Trophoblast cell (in vitro differentiated cells and primary cell): ENCODE data around the gene EEF1AKMT3.

Source experiments
- DNase-seq, 2 donors: peaks; one replicate each; pipeline ENCODE4 v3.0.0-alpha.2; 2016
- H2AFZ ChIP-seq: 2 replicates; pipeline ENCODE4 v1.6.1; 2013; ENCODE audit warnings: low read length, moderate library complexity, mild to moderate bottlenecking; ENCODE audit not compliant: insufficient read depth, poor library complexity
- H2AK5ac ChIP-seq: 2 replicates; pipeline ENCODE4 v1.6.1; 2013; ENCODE audit warnings: mild to moderate bottlenecking, low read length
- H2BK120ac ChIP-seq: 2 replicates; pipeline ENCODE4 v1.6.1; 2013; ENCODE audit warnings: low read length, mild to moderate bottlenecking, moderate library complexity; ENCODE audit not compliant: insufficient read depth, poor library complexity
- H2BK12ac ChIP-seq: 2 replicates; pipeline ENCODE4 v1.6.1; 2013; ENCODE audit warnings: mild to moderate bottlenecking, low read length, moderate library complexity
- H2BK5ac ChIP-seq: 2 replicates; pipeline ENCODE4 v1.6.1; 2013; ENCODE audit warnings: low read length, low read depth, moderate library complexity, mild to moderate bottlenecking; ENCODE audit not compliant: poor library complexity
- H3K14ac ChIP-seq: 2 replicates; pipeline ENCODE4 v1.6.1; 2013; ENCODE audit warnings: mild to moderate bottlenecking, low read length
- H3K18ac ChIP-seq: 2 replicates; pipeline ENCODE4 v1.6.1; 2013; ENCODE audit warnings: mild to moderate bottlenecking, low read length
- H3K23ac ChIP-seq: 2 replicates; pipeline ENCODE4 v1.6.1; 2013; ENCODE audit warnings: low read length
- H3K27ac ChIP-seq: 2 replicates; pipeline ENCODE4 v1.5.1; 2013; ENCODE audit warnings: low read depth, mild to moderate bottlenecking, inconsistent platforms, low read length, moderate library complexity
- H3K27me3 ChIP-seq: 2 replicates; pipeline ENCODE4 v1.6.1; 2013; ENCODE audit warnings: inconsistent platforms, mild to moderate bottlenecking, low read length, moderate library complexity; ENCODE audit not compliant: insufficient read depth
- H3K36me3 ChIP-seq, 2 experiments: 1 replicate in 1 of 2; 2 replicates in 1 of 2; pipeline ENCODE4 v1.6.1; 2013; ENCODE audit warnings: low read length in 2 of 2, mild to moderate bottlenecking in 2 of 2, moderate library complexity in 1 of 2; ENCODE audit not compliant: insufficient read depth in 2 of 2, control insufficient read depth in 1 of 2
- H3K4ac ChIP-seq: 2 replicates; pipeline ENCODE4 v1.6.1; 2013; ENCODE audit warnings: low read depth, mild to moderate bottlenecking, low read length, moderate library complexity
- H3K4me1 ChIP-seq, 2 experiments: 1 replicate in 1 of 2; 2 replicates in 1 of 2; pipeline ENCODE4 v1.6.1; 2013; ENCODE audit warnings: low read length in 2 of 2, mild to moderate bottlenecking in 2 of 2, moderate library complexity in 1 of 2; ENCODE audit not compliant: insufficient read depth in 2 of 2, control insufficient read depth in 1 of 2
- H3K4me2 ChIP-seq: 2 replicates; pipeline ENCODE4 v1.6.1; 2013; ENCODE audit warnings: inconsistent platforms, mild to moderate bottlenecking, low read length, moderate library complexity
- H3K4me3 ChIP-seq: 2 replicates; pipeline ENCODE4 v1.5.1; 2013; ENCODE audit warnings: mild to moderate bottlenecking, low read depth, low read length, inconsistent platforms
- H3K79me1 ChIP-seq: one replicate; pipeline ENCODE4 v1.6.1; 2013; ENCODE audit warnings: low read length
- H3K79me2 ChIP-seq: 2 replicates; pipeline ENCODE4 v1.6.1; 2013; ENCODE audit warnings: low read length, mild to moderate bottlenecking; ENCODE audit not compliant: control insufficient read depth, insufficient read depth, poor library complexity
- H3K9ac ChIP-seq: 2 replicates; pipeline ENCODE4 v1.6.1; 2013; ENCODE audit warnings: mild to moderate bottlenecking, low read length
- H3K9me3 ChIP-seq: 2 replicates; pipeline ENCODE4 v1.6.1; 2013; ENCODE audit warnings: low read depth, mild to moderate bottlenecking, control low read depth, inconsistent platforms, low read length; ENCODE audit not compliant: insufficient read depth
- H4K12ac ChIP-seq: 2 replicates; pipeline ENCODE4 v1.6.1; 2013; ENCODE audit warnings: low read depth, mild to moderate bottlenecking, low read length, moderate library complexity
- H4K8ac ChIP-seq: 2 replicates; pipeline ENCODE4 v1.6.1; 2013; ENCODE audit warnings: low read depth, mild to moderate bottlenecking, low read length, moderate library complexity
- H4K91ac ChIP-seq: one replicate; pipeline ENCODE4 v1.6.1; 2013; ENCODE audit warnings: low read depth, mild to moderate bottlenecking, low read length, moderate library complexity
- WGBS: extraction: QIAGEN DNeasy Blood & Tissue Kit; methylation state at CpG from one replicate; pipeline ENCODE4 v1.1.7; 2013; ENCODE audit warnings: missing lambda C conversion rate; ENCODE audit not compliant: insufficient read length, insufficient coverage; ENCODE audit errors: extremely low coverage; 5-methylcytosine and 5-hydroxymethylcytosine counted together

Gene EEF1AKMT3

DNA sequence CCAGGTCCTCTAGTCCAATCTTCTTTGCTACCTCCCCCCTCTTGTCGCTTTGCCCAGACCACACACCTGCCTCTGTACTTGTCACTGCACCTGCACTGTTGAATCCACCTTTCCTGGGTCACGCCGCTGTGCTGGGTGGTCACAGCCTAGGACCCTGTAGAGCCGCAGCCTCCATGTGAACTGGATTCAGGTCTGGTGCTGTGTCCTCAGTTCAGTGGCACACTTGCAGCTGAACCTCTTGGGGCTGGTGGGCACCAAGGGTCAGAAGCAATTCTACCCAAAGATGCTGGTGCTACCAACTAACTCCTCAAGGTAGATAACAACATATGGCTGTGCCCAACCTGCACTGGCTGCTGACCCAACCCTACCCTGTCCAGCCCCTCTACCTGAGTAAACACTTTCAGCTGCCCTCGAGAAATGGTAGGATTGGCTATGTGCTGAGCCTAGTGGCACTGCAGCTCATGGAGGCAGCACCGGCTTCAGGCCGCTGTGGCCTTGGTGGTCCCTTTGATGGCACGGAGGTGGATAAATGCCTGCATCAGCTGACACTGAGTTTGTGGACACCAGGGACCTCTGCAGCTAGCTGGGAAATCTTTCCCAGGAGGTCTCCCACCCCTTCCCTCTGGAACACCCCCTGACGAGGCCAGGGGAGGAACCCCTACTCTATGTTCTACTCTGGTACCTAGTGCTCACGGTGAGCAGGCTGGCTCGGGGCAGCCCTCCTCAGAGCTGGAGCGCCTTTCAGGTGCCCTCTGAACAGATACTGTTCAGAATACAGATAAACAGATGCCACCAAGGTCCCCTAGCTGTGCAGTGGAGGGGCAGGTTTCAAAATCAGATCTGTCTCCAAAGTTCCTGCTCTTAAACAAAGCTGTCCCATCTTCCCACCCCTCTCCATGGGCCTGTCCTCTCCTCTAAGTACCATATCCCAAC, 48.1 kb upstream of the EEF1AKMT3 start:
- H3K27me3 ChIP-seq = peaks cover 23% of the 10 kb centered on the region
- H4K12ac ChIP-seq = no peak overlapping the region
- H3K4me1 ChIP-seq = peaks cover 7 to 12% of the 10 kb centered on the region in 2 experiments
- H3K23ac ChIP-seq = no peak overlapping the region
- H2AK5ac ChIP-seq = no peak overlapping the region
- H3K9ac ChIP-seq = no peak overlapping the region
- no peak overlapping the region for H3K14ac ChIP-seq
- no peak overlapping the region for H3K4ac ChIP-seq
- H3K18ac ChIP-seq = no peak overlapping the region
- no peak overlapping the region for H4K91ac ChIP-seq
- peak overlapping the region; percentile 28 for H3K4me3 ChIP-seq
- no peak overlapping the region for H2BK5ac ChIP-seq
- no peak overlapping the region for H2AFZ ChIP-seq
- no peak overlapping the region for H3K4me2 ChIP-seq
- H2BK120ac ChIP-seq = no peak overlapping the region
- H3K79me1 ChIP-seq = no peaks in the 10 kb centered on the region
- H4K8ac ChIP-seq = no peak overlapping the region
- H2BK12ac ChIP-seq = no peak overlapping the region
- no peaks in the 10 kb centered on the region for H3K79me2 ChIP-seq
- no peak for DNase-seq
- H3K36me3 ChIP-seq = peaks cover 17 to 24% of the 10 kb centered on the region in 2 experiments
- WGBS = no CpG with 5 or more reads among the region's 12 CpGs
- peaks cover 17% of the 10 kb centered on the region for H3K9me3 ChIP-seq
- no peak overlapping the region for H3K27ac ChIP-seq

DNA sequence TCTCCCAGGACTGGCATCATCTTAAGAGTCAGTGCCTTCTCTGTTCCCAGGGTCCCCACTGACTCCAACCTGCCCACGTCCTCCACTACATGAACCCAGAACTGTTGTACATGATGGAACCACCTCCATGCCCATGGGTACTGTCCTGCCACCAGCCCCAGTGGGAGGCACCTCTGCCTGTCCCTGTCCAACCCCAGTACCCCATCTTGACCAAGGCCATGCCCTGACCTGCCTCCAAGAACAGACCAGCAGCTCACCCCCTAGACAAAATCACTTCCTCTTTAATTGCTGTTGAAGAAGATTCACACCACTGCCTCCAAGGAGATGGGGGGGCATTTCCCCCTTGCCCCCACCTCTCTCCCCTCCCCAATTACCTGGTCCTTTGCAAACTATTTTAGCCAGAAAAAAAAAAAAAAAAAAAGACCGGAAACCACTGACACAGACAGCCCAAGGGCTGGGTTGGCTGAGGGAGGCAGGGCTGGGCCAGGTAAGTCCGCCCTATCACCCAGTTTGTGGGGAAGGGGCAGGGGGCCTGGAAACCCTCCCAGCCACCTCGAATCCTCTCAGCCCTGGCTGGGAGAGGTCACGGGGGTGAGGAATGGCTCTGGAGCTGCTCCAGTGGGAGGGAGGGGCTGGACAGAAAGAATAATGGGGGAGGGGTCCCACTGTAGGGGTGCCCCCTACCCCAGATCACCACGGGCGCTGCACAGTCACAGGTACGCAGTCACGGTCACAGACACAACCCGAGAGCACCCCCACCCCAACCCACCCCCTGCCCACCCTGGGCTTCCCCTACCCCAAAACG, 47.3 kb upstream of the EEF1AKMT3 start:
- Histone ChIP-seq H2AK5ac (no peak overlapping the region), H2BK12ac (no peak overlapping the region), H4K91ac (no peak overlapping the region), H3K27ac (no peak overlapping the region), H3K4me1 (peaks cover 7 to 12% of the 10 kb centered on the region in 2 experiments), H2BK120ac (no peak overlapping the region), H4K8ac (no peak overlapping the region), H3K27me3 (peaks cover 26% of the 10 kb centered on the region), H3K23ac (no peak overlapping the region), H2AFZ (no peak overlapping the region), H3K79me2 (no peaks in the 10 kb centered on the region), H3K4ac (no peak overlapping the region), H4K12ac (no peak overlapping the region), H3K36me3 (peaks cover 13 to 17% of the 10 kb centered on the region in 2 experiments), H3K18ac (no peak overlapping the region), H3K79me1 (no peaks in the 10 kb centered on the region), H3K4me2 (no peak overlapping the region), H3K9me3 (peaks cover 19% of the 10 kb centered on the region), H3K9ac (no peak overlapping the region), H2BK5ac (no peak overlapping the region), H3K14ac (no peak overlapping the region), H3K4me3 (no peak overlapping the region)
- WGBS = no CpG with 5 or more reads among the region's 11 CpGs
- no peak for DNase-seq

DNA sequence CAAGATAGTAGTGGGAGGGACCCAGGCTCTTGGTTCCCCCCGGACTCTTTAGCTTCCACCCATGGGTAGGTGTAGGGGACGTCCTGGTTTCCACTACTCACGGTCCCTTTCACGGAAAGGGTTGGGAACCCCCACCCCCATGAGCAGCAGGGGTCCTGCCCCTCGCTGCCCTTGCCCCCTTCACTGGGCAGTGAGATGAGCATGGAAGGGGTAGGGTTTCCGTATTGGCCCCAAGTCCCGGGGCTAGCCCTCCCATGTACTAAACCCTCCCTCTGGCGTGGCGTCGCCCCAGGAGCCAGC, 46.6 kb upstream of the EEF1AKMT3 start:
- H4K91ac ChIP-seq = no peak overlapping the region
- H3K14ac ChIP-seq = no peak overlapping the region
- no peak overlapping the region for H3K4me3 ChIP-seq
- no peak overlapping the region for H3K23ac ChIP-seq
- no peak overlapping the region for H4K8ac ChIP-seq
- H3K27ac ChIP-seq = no peak overlapping the region
- peak overlapping the region; percentile 60 for H3K4me2 ChIP-seq
- H3K79me2 ChIP-seq = no peaks in the 10 kb centered on the region
- no peak overlapping the region for H2AK5ac ChIP-seq
- H3K36me3 ChIP-seq = peaks cover 6 to 10% of the 10 kb centered on the region in 2 experiments
- H2BK5ac ChIP-seq = no peak overlapping the region
- no peak for DNase-seq
- peaks cover 19% of the 10 kb centered on the region for H3K9me3 ChIP-seq
- H3K4me1 ChIP-seq = peaks cover 7 to 12% of the 10 kb centered on the region in 2 experiments
- H2AFZ ChIP-seq = no peak overlapping the region
- H4K12ac ChIP-seq = no peak overlapping the region
- H3K27me3 ChIP-seq = peaks cover 26% of the 10 kb centered on the region
- no CpG with 5 or more reads among the region's 10 CpGs for WGBS
- H2BK120ac ChIP-seq = no peak overlapping the region
- no peak overlapping the region for H3K9ac ChIP-seq
- H3K18ac ChIP-seq = no peak overlapping the region
- H2BK12ac ChIP-seq = no peak overlapping the region
- no peak overlapping the region for H3K4ac ChIP-seq
- no peaks in the 10 kb centered on the region for H3K79me1 ChIP-seq

DNA sequence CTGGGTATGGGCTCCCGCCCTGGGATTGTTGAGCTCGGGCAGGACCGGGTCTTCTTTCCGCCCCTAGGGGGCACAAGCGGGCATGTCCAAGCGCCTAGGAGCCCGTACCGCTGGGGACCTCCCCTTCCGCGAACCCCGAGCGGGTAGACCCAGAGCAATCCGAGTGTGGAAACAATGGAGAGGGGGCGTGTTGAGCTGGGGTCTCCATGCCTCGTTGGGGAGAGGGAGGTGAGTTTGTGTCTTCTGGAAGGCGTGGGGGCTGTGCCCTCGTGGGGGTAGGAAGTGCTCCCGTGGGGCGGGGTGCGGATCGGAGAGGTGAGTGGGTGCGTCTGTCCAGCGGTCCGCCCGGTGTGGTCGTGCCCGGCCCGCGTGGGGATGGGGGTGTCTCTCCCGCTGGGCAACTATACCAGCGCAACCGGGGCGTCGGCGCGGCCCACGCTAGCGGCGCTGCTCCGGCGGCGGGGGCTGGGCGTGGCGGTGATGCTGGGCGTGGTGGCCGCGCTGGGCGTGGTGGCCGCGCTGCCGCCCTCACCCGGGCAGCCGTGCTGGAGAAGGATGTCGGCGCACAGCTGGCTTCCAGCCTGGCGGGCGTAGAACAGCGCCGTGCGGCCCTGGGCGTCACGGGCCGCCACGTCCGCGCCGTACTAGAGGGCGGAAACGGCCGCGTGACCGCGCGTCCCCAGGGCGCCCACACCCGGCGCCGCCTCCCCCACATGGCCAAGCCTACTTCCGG, 46.1 kb upstream of the EEF1AKMT3 start:
- Histone ChIP-seq H2BK5ac (no peak overlapping the region), H3K18ac (no peak overlapping the region), H3K4me1 (peaks cover 7 to 12% of the 10 kb centered on the region in 2 experiments), H3K4me2 (peak overlapping the region; percentile 60), H3K9me3 (peaks cover 19% of the 10 kb centered on the region), H3K4ac (no peak overlapping the region), H3K23ac (no peak overlapping the region), H2BK12ac (no peak overlapping the region), H3K27ac (no peak overlapping the region), H2AK5ac (no peak overlapping the region), H3K27me3 (peaks cover 26% of the 10 kb centered on the region), H3K79me1 (no peaks in the 10 kb centered on the region), H2BK120ac (no peak overlapping the region), H4K91ac (no peak overlapping the region), H4K12ac (no peak overlapping the region), H3K9ac (no peak overlapping the region), H4K8ac (no peak overlapping the region), H2AFZ (no peak overlapping the region), H3K14ac (no peak overlapping the region), H3K36me3 (peaks cover 3 to 5% of the 10 kb centered on the region in 2 experiments), H3K4me3 (peak overlapping the region; percentile 55), H3K79me2 (no peaks in the 10 kb centered on the region)
- WGBS = no CpG with 5 or more reads among the region's 79 CpGs
- peak in 1 of 2 donors; percentile 48 for DNase-seq
